HCT116 (cell line): ENCODE data around the gene PLCB4. TPM values are rescaled to one million over a fixed set of nuclear protein-coding genes. Genes with fewer than 3 reads are reported as not detected.
A peak's percentile ranks its signal among the peaks of the same experiment; 100 is the strongest.

Source experiments
- ATAC-seq: fragments of 200-7000 bp; cut with Tn5 transposase; 2 replicates; pipeline ENCODE4 v1.9.1; 2020; ENCODE audit warnings: mild to moderate bottlenecking, moderate library complexity
- BruUV-seq: library from RNA; stranded (reverse); fragments of 400-500 nt; replicated peaks from 2 replicates; lab custom pipeline; 2021; lab: Mats Ljungman, UMichigan
- CTCF ChIA-PET: fragments of 300-600 bp; sonication (Branson Sonifier 250); formaldehyde crosslinking; loops from one replicate; lab custom pipeline; 2021; ENCODE audit warnings: antibody characterized with exemption; lab: Charles Lee
- POLR2A ChIA-PET: fragments of 300-600, 350-600 bp; sonication (Branson Sonifier 250); formaldehyde crosslinking; loops from one replicate; lab custom pipeline; 2021; ENCODE audit warnings: antibody characterized with exemption; lab: Charles Lee
- RAD21 ChIA-PET, 2 experiments: fragments of 300-600 bp; sonication (Branson Sonifier 250); formaldehyde crosslinking; loops; one replicate each; lab custom pipeline; 2023; ENCODE audit warnings: low total read pairs in 2 of 2; ENCODE audit not compliant: uncharacterized antibody in 2 of 2, unreplicated experiment in 2 of 2, low non-redundant PET in 1 of 2; lab: Charles Lee
- DNase-seq: peaks from one replicate; pipeline ENCODE4 v3.0.0-alpha.2; 2010; ENCODE audit warnings: low read depth, low spot score
- H2AFZ ChIP-seq: fragments of 200-600 bp; shearing (Covaris generic), sonication (generic); 2 replicates; pipeline ENCODE4 v1.6.1; 2017; ENCODE audit warnings: low read depth, mixed run types, mixed read lengths, antibody characterized with exemption, low read length; ENCODE audit not compliant: poor library complexity, severe bottlenecking
- H3K27ac ChIP-seq: 2 replicates; pipeline ENCODE4 v1.5.1; 2012; ENCODE audit warnings: low read depth, low read length
- H3K27me3 ChIP-seq: fragments of 200-600 bp; sonication (generic); 2 replicates; pipeline ENCODE4 v1.6.1; 2016; ENCODE audit warnings: mixed run types, low read length, mixed read lengths; ENCODE audit not compliant: insufficient read depth
- H3K36me3 ChIP-seq, 2 experiments: fragments of 200-500 bp in 1 of 2; fragments of 200-600 bp in 1 of 2; sonication (Bioruptor generic) in 1 of 2; sonication (generic) in 1 of 2; 2 replicates each; pipeline versions ENCODE4 v1.5.1 to v1.6.1; 2014 to 2016; ENCODE audit warnings: low read length in 2 of 2, inconsistent platforms in 1 of 2, mixed read lengths in 1 of 2, mixed run types in 1 of 2; ENCODE audit not compliant: insufficient read depth in 2 of 2, control insufficient read depth in 1 of 2
- H3K4me1 ChIP-seq, 2 experiments: fragments of 200-600 bp in 1 of 2; sonication (generic) in 1 of 2; 2 replicates each; pipeline versions ENCODE4 v1.5.1 to v1.6.1; 2012 to 2017; ENCODE audit warnings: low read length in 2 of 2, inconsistent platforms in 1 of 2, mild to moderate bottlenecking in 1 of 2, mixed read lengths in 1 of 2, mixed run types in 1 of 2, moderate library complexity in 1 of 2; ENCODE audit not compliant: insufficient read depth in 2 of 2, control insufficient read depth in 1 of 2
- H3K4me2 ChIP-seq: fragments of 200-600 bp; sonication (generic); 2 replicates; pipeline ENCODE4 v1.6.1; 2017; ENCODE audit warnings: mixed run types, low read length, mixed read lengths
- H3K4me3 ChIP-seq, 2 experiments: fragments of 200-600 bp in 1 of 2; sonication (generic) in 1 of 2; replicated peaks in 1 of 2; 2 replicates each; pipeline ENCODE4 v1.5.1; 2011 to 2016; ENCODE audit warnings: low read length in 2 of 2, control low read depth in 1 of 2, low read depth in 1 of 2, mild to moderate bottlenecking in 1 of 2, mixed read lengths in 1 of 2, mixed run types in 1 of 2
- H3K79me2 ChIP-seq: fragments of 200-600 bp; sonication (generic); 2 replicates; pipeline ENCODE4 v1.6.1; 2017; ENCODE audit warnings: mild to moderate bottlenecking, mixed run types, low read length, moderate library complexity, mixed read lengths; ENCODE audit not compliant: insufficient read depth
- H3K9ac ChIP-seq: fragments of 200-600 bp; sonication (generic); 2 replicates; pipeline ENCODE4 v1.6.1; 2016; ENCODE audit warnings: low read length, mixed read lengths
- H3K9me2 ChIP-seq: fragments of 200-600 bp; sonication (generic), shearing (Covaris generic); 2 replicates; pipeline ENCODE4 v1.6.1; 2017; ENCODE audit warnings: mixed run types, mild to moderate bottlenecking, moderate library complexity; ENCODE audit not compliant: insufficient read depth
- H3K9me3 ChIP-seq, 2 experiments: fragments of 200-500 bp in 1 of 2; fragments of 200-600 bp in 1 of 2; sonication (Bioruptor generic) in 1 of 2; sonication (generic) in 1 of 2; 2 replicates each; pipeline ENCODE4 v1.6.1; 2014 to 2017; ENCODE audit warnings: low read length in 2 of 2, mixed read lengths in 2 of 2, inconsistent platforms in 1 of 2, low read depth in 1 of 2, mild to moderate bottlenecking in 1 of 2, mixed run types in 1 of 2, moderate library complexity in 1 of 2; ENCODE audit not compliant: control insufficient read depth in 1 of 2, insufficient read depth in 1 of 2
- H4K20me1 ChIP-seq: fragments of 200-600 bp; sonication (generic), shearing (Covaris generic); 2 replicates; pipeline ENCODE4 v1.6.1; 2017; ENCODE audit warnings: mixed run types, mild to moderate bottlenecking, moderate library complexity; ENCODE audit not compliant: insufficient read depth
- EGR1 ChIP-seq: IDR thresholded peaks from 2 replicates; pipeline ENCODE4 v1.6.1; 2012; ENCODE audit warnings: low read depth
- ELF1 ChIP-seq: IDR thresholded peaks from 2 replicates; pipeline ENCODE4 v1.6.1; 2012; ENCODE audit warnings: low read depth, borderline replicate concordance
- JUND ChIP-seq: IDR thresholded peaks from 2 replicates; pipeline ENCODE4 v1.6.1; 2012
- POLR2A ChIP-seq: IDR thresholded peaks from 2 replicates; pipeline ENCODE4 v1.7.0; 2011; ENCODE audit warnings: borderline replicate concordance; ENCODE audit not compliant: insufficient read depth, insufficient read length; ENCODE audit errors: extremely low read depth
- RAD21 ChIP-seq: IDR thresholded peaks from 2 replicates; pipeline ENCODE4 v1.6.1; 2012; ENCODE audit warnings: low read depth, mild to moderate bottlenecking
- intact Hi-C: fragments of 100-400 bp; cut with micrococcal nuclease; formaldehyde crosslinking; loops from 2 replicates; pipeline ENCODE4 v1.10.0; 2022
- total RNA-seq: library from RNA; stranded (reverse); gene quantifications from one replicate; pipeline ENCODE4 v1.2.1, GENCODE V29; 2021; ENCODE audit not compliant: unreplicated experiment
- TF ChIP-seq, protein P1 (sequence below): IDR thresholded peaks from 2 replicates; pipeline ENCODE4 v1.6.1; 2011; ENCODE audit warnings: mild to moderate bottlenecking, low read length, moderate library complexity; ENCODE audit not compliant: insufficient replicate concordance; ENCODE audit errors: extremely low read depth
- TF ChIP-seq, protein P2 (sequence below): IDR thresholded peaks from 2 replicates; pipeline ENCODE4 v1.6.1; 2012
- TF ChIP-seq, protein P3 (sequence below), 3 experiments: fragments of 200-600 bp in 1 of 3; sonication (generic) in 1 of 3; IDR thresholded peaks in 2 of 3; conservative IDR thresholded peaks in 1 of 3; 2 replicates each; pipeline ENCODE4 v1.5.1; 2012 to 2017; ENCODE audit warnings: low read depth in 2 of 3, low read length in 2 of 3, antibody characterized with exemption in 1 of 3, borderline replicate concordance in 1 of 3, control low read depth in 1 of 3, mild to moderate bottlenecking in 1 of 3, mixed read lengths in 1 of 3, mixed run types in 1 of 3, moderate library complexity in 1 of 3; ENCODE audit not compliant: insufficient read depth in 1 of 3

PLCB4 gene
- total RNA-seq, 1 experiment from 2014 or later = 2.5 TPM

DNA sequence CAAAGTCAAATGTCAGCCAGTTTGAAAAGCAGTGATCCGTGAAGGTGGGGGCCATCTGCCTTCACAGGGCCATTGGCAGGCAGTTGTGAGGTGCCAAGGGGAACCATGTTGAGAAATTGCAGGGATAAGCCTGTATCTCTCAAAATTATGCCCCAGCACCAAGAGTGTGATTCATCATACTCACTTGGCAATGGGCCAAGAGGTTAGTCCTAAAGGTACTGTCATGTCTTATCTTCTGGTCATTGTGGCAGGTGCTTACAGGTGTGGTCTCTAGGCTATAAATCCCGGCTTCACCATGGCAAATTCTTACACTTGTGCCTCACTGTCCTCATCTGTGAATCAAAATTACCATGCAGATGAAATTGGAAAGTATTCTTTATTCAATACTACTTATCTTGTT lies 294.8 kb downstream of the PLCB4 start:
- ChIA-PET CTCF (no interaction called here), POLR2A (no interaction called here), RAD21 (no interaction called here)
- H3K36me3 ChIP-seq = no peaks in the 10 kb centered on the region
- no peak overlapping the region for H3K9ac ChIP-seq
- no peak overlapping the region for H3K4me2 ChIP-seq
- no peaks in the 10 kb centered on the region for H4K20me1 ChIP-seq
- H3K4me1 ChIP-seq = no peaks in the 10 kb centered on the region
- intact Hi-C loops = no loop called here
- H2AFZ ChIP-seq = no peak overlapping the region
- H3K4me3 ChIP-seq = no peak overlapping the region
- H3K27me3 ChIP-seq = no peaks in the 10 kb centered on the region
- H3K9me2 ChIP-seq = no peaks in the 10 kb centered on the region
- no peak overlapping the region for H3K27ac ChIP-seq
- H3K9me3 ChIP-seq = no peaks in the 10 kb centered on the region
- H3K79me2 ChIP-seq = no peaks in the 10 kb centered on the region
- DNase-seq (peak; percentile 3), ATAC-seq (no peak)
- no TSS peak for BruUV-seq
- TF ChIP-seq EGR1 (no peak), RAD21 (no peak), ELF1 (no peak), POLR2A (no peak), JUND (no peak)
- TF ChIP-seq, protein P1, sequence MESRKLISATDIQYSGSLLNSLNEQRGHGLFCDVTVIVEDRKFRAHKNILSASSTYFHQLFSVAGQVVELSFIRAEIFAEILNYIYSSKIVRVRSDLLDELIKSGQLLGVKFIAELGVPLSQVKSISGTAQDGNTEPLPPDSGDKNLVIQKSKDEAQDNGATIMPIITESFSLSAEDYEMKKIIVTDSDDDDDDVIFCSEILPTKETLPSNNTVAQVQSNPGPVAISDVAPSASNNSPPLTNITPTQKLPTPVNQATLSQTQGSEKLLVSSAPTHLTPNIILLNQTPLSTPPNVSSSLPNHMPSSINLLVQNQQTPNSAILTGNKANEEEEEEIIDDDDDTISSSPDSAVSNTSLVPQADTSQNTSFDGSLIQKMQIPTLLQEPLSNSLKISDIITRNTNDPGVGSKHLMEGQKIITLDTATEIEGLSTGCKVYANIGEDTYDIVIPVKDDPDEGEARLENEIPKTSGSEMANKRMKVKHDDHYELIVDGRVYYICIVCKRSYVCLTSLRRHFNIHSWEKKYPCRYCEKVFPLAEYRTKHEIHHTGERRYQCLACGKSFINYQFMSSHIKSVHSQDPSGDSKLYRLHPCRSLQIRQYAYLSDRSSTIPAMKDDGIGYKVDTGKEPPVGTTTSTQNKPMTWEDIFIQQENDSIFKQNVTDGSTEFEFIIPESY = no peak
- TF ChIP-seq, protein P2, sequence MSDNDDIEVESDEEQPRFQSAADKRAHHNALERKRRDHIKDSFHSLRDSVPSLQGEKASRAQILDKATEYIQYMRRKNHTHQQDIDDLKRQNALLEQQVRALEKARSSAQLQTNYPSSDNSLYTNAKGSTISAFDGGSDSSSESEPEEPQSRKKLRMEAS = no peak
- TF ChIP-seq, protein P3, sequence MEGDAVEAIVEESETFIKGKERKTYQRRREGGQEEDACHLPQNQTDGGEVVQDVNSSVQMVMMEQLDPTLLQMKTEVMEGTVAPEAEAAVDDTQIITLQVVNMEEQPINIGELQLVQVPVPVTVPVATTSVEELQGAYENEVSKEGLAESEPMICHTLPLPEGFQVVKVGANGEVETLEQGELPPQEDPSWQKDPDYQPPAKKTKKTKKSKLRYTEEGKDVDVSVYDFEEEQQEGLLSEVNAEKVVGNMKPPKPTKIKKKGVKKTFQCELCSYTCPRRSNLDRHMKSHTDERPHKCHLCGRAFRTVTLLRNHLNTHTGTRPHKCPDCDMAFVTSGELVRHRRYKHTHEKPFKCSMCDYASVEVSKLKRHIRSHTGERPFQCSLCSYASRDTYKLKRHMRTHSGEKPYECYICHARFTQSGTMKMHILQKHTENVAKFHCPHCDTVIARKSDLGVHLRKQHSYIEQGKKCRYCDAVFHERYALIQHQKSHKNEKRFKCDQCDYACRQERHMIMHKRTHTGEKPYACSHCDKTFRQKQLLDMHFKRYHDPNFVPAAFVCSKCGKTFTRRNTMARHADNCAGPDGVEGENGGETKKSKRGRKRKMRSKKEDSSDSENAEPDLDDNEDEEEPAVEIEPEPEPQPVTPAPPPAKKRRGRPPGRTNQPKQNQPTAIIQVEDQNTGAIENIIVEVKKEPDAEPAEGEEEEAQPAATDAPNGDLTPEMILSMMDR (IDR thresholded peaks at IDR 0.05 in 2 of 3, conservative IDR thresholded peaks at IDR 0.05 in 1 of 3; ENCODE audit: borderline replicate concordance in 1 of 3, insufficient read depth in 1 of 3, low read depth in 2 of 3, low read length in 2 of 3) = no peak
